ENCODE results near the gene ADAMTS6. TPM values are rescaled to one million over a fixed set of nuclear protein-coding genes. Genes with fewer than 3 reads are reported as not detected.

ADAMTS6 gene
- total RNA-seq, 2 experiments from 2014 or later: 2.0 to 2.6 TPM

DNA sequence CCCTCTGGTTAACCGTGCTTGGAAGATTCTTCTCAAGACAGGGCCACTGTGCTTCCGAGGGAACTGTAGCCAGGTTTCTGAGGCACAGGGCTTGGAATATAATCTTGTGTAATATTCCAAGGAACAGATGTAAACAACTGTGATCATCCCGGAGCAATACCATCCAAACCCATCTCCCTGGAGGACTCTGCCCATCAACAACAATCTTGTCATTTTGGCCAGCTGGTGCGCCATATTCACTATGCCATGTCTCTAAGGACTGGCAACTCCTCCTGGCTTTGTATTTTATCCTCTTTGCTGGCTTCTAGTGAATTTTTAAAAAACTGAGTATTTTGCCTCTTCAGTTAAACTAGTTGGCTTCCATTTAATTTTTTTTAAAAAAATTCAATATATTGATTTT lies 349.3 kb downstream of the ADAMTS6 start:
- TF ChIP-seq, protein P1, sequence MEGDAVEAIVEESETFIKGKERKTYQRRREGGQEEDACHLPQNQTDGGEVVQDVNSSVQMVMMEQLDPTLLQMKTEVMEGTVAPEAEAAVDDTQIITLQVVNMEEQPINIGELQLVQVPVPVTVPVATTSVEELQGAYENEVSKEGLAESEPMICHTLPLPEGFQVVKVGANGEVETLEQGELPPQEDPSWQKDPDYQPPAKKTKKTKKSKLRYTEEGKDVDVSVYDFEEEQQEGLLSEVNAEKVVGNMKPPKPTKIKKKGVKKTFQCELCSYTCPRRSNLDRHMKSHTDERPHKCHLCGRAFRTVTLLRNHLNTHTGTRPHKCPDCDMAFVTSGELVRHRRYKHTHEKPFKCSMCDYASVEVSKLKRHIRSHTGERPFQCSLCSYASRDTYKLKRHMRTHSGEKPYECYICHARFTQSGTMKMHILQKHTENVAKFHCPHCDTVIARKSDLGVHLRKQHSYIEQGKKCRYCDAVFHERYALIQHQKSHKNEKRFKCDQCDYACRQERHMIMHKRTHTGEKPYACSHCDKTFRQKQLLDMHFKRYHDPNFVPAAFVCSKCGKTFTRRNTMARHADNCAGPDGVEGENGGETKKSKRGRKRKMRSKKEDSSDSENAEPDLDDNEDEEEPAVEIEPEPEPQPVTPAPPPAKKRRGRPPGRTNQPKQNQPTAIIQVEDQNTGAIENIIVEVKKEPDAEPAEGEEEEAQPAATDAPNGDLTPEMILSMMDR (IDR thresholded peaks at IDR 0.05): no peak
- CTCF ChIA-PET: no interaction called here
- H3K27ac ChIP-seq (ENCODE audit: low read depth in 1 of 2, low read length in 2 of 2): no peak overlapping the region
- Mint-ChIP-seq H3K27ac (no peak overlapping the region), H3K9me3 (no peaks in the 10 kb centered on the region), H3K4me3 (no peak overlapping the region), H3K27me3 (no peaks in the 10 kb centered on the region), H3K4me1 (ENCODE audit: low read depth) (no peaks in the 10 kb centered on the region), H3K36me3 (ENCODE audit: low read depth) (no peaks in the 10 kb centered on the region)
- ATAC-seq (ENCODE audit: poor library complexity) (no peak), DNase-seq (no peak)
- intact Hi-C loops (cut with DNase I, micrococcal nuclease): no loop called here
- no peaks in the 10 kb centered on the region for H3K9me3 ChIP-seq (ENCODE audit: control insufficient read depth in 1 of 2, insufficient read depth in 1 of 2, low read length in 2 of 2)
- no peaks in the 10 kb centered on the region for H3K27me3 ChIP-seq (ENCODE audit: control insufficient read depth in 1 of 2, insufficient read depth in 2 of 2, low read length in 2 of 2)
- H3K36me3 ChIP-seq (ENCODE audit: insufficient read depth, low read length): no peaks in the 10 kb centered on the region
- H3K4me1 ChIP-seq (ENCODE audit: insufficient read depth, low read length): no peaks in the 10 kb centered on the region
- no peak overlapping the region for H3K4me3 ChIP-seq (ENCODE audit: low read length)
- POLR2A ChIA-PET: no interaction called here

DNA sequence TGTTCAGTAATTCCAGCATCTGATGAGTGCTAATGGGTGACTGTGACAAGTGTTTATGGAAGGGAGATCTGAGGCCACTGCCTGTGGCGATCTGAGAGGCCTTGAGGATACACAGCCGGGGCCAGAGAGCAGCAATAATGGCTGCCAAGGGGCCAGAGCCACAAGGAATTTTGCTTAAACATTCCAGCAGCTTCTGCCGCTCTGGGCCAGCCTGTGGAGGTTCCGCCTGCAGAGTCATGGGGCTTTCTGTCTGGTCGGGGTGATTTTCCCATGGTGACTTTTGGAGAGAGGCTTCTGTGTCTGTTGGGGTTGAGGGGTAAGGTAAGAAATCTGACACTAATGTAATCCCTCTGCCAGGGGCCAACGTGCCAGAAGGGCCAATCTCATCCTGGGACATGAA lies 353.5 kb downstream of the ADAMTS6 start:
- ChIA-PET POLR2A (no interaction called here), CTCF (no interaction called here)
- Mint-ChIP-seq H3K9me3 (no peaks in the 10 kb centered on the region), H3K27me3 (no peaks in the 10 kb centered on the region), H3K4me3 (no peak overlapping the region), H3K36me3 (ENCODE audit: low read depth) (no peaks in the 10 kb centered on the region), H3K4me1 (ENCODE audit: low read depth) (no peaks in the 10 kb centered on the region), H3K27ac (no peak overlapping the region)
- DNase-seq (no peak), ATAC-seq (ENCODE audit: poor library complexity) (no peak)
- intact Hi-C loops (cut with DNase I, micrococcal nuclease): no loop called here
- H3K9me3 ChIP-seq (ENCODE audit: control insufficient read depth in 1 of 2, insufficient read depth in 1 of 2, low read length in 2 of 2): no peaks in the 10 kb centered on the region
- H3K4me3 ChIP-seq (ENCODE audit: low read length): no peak overlapping the region
- H3K27me3 ChIP-seq (ENCODE audit: control insufficient read depth in 1 of 2, insufficient read depth in 2 of 2, low read length in 2 of 2): no peaks in the 10 kb centered on the region
- TF ChIP-seq, protein P1 (IDR thresholded peaks at IDR 0.05): no peak
- no peaks in the 10 kb centered on the region for H3K4me1 ChIP-seq (ENCODE audit: insufficient read depth, low read length)
- H3K36me3 ChIP-seq (ENCODE audit: insufficient read depth, low read length): no peaks in the 10 kb centered on the region
- no peak overlapping the region for H3K27ac ChIP-seq (ENCODE audit: low read depth in 1 of 2, low read length in 2 of 2)

DNA sequence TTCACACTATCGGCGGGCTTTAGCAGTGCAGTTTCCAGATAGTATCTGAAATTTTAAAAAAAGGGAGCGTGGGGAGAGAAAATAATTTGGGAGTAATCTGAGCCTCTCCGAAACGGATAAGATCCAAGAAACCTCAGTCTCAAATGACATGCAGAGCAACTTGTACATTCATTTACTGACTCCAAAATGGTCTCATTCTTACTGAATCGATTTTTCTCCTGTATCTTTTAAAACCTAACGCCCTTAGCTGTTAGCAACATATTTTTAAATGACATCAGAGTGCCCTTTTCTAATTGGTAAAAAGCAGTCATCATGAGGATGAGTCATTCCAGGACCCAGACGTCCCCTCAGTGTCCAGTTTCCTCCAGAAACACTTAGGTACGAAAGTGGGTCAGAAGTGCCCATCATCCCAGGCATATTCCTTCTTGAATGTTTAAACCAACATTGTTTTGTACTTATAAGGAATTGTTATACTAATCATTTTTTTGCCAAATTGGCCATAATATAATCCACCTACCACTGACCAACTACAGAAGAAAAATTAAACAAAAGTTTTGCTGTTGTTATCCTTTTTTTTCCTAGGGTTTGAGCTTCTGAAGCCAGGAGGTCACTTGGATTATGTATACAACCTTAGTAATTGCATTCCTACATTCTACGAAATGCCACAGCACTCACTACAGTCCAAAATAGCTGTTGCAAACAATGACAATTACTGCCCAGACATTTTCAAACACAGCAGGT lies 354.4 kb downstream of the ADAMTS6 start:
- CTCF ChIA-PET: interaction anchor here (1.3 kb wide), 1 partner anchor 9 kb away, joined by 3 read pairs; no protein-coding TSS in a partner anchor
- Histone ChIP-seq H3K36me3 (ENCODE audit: insufficient read depth, low read length) (no peaks in the 10 kb centered on the region), H3K4me1 (ENCODE audit: insufficient read depth, low read length) (no peaks in the 10 kb centered on the region), H3K4me3 (ENCODE audit: low read length) (no peak overlapping the region), H3K27ac (ENCODE audit: low read depth in 1 of 2, low read length in 2 of 2) (no peak overlapping the region), H3K9me3 (ENCODE audit: control insufficient read depth in 1 of 2, insufficient read depth in 1 of 2, low read length in 2 of 2) (no peaks in the 10 kb centered on the region), H3K27me3 (ENCODE audit: control insufficient read depth in 1 of 2, insufficient read depth in 2 of 2, low read length in 2 of 2) (no peaks in the 10 kb centered on the region)
- TF ChIP-seq, protein P1 (IDR thresholded peaks at IDR 0.05): no peak
- DNase-seq (no peak), ATAC-seq (ENCODE audit: poor library complexity) (no peak)
- Mint-ChIP-seq H3K36me3 (ENCODE audit: low read depth) (no peaks in the 10 kb centered on the region), H3K27me3 (no peaks in the 10 kb centered on the region), H3K4me1 (ENCODE audit: low read depth) (no peaks in the 10 kb centered on the region), H3K9me3 (no peaks in the 10 kb centered on the region), H3K4me3 (no peak overlapping the region), H3K27ac (no peak overlapping the region)
- POLR2A ChIA-PET: no interaction called here
- intact Hi-C loops (cut with DNase I, micrococcal nuclease): no loop called here

Measured in CD4-positive, alpha-beta T cell (primary cell).